ENCODE measurements around the gene BRD3OS. TPM values are rescaled to one million over a fixed set of nuclear protein-coding genes. Genes with fewer than 3 reads are reported as not detected.

BRD3OS gene
- total RNA-seq, 1 experiment from 2014 or later: 13.3 TPM

- no peak for DNase-seq (ENCODE audit: unreplicated experiment)
- intact Hi-C loops (cut with micrococcal nuclease): no loop called here
- POLR2A ChIA-PET: interaction anchor here (1.8 kb wide), 1 partner anchor 19 kb away, joined by 4 read pairs; no protein-coding TSS in a partner anchor
- Mint-ChIP-seq H3K4me1 (ENCODE audit: insufficient read depth, unreplicated experiment) (no peaks in the 10 kb centered on the region), H3K27ac (ENCODE audit: low read depth, unreplicated experiment) (no peak overlapping the region), H3K9me3 (ENCODE audit: unreplicated experiment) (no peaks in the 10 kb centered on the region), H3K36me3 (ENCODE audit: insufficient read depth, unreplicated experiment) (peaks cover 66% of the 10 kb centered on the region), H3K27me3 (ENCODE audit: insufficient read depth, unreplicated experiment) (no peaks in the 10 kb centered on the region), H3K4me3 (ENCODE audit: unreplicated experiment) (no peak overlapping the region)
- no TSS peak for BruUV-seq (replicated peaks)
- TF ChIP-seq CTCF (IDR thresholded peaks at IDR 0.05; ENCODE audit: unreplicated experiment): no peak
- CTCF ChIA-PET: interaction anchor here (0.8 to 1.2 kb wide), 3 partner anchors 10 to 254 kb away, joined by 3 to 4 read pairs (median 3); no protein-coding TSS in a partner anchor
These were observed 10.8 kb downstream of the BRD3OS start for GRCh38 chr9:134036130-134036529.

- Mint-ChIP-seq H3K9me3 (ENCODE audit: unreplicated experiment) (no peaks in the 10 kb centered on the region), H3K4me3 (ENCODE audit: unreplicated experiment) (no peak overlapping the region), H3K4me1 (ENCODE audit: insufficient read depth, unreplicated experiment) (no peaks in the 10 kb centered on the region), H3K27ac (ENCODE audit: low read depth, unreplicated experiment) (no peak overlapping the region), H3K27me3 (ENCODE audit: insufficient read depth, unreplicated experiment) (no peaks in the 10 kb centered on the region), H3K36me3 (ENCODE audit: insufficient read depth, unreplicated experiment) (peaks cover 70% of the 10 kb centered on the region)
- no TSS peak for BruUV-seq (replicated peaks)
- TF ChIP-seq CTCF (IDR thresholded peaks at IDR 0.05; ENCODE audit: unreplicated experiment): no peak
- ChIA-PET CTCF (interaction anchor here (0.6 kb wide), 1 partner anchor 121 kb away, joined by 3 read pairs; no protein-coding TSS in a partner anchor), POLR2A (no interaction called here)
- no peak for DNase-seq (ENCODE audit: unreplicated experiment)
- intact Hi-C loops (cut with micrococcal nuclease): no loop called here
These were observed 12.4 kb downstream of the BRD3OS start for GRCh38 chr9:134037641-134038040.

GRCh38 chr9:134039386-134040175 lies 14.3 kb downstream of the BRD3OS start:
- no TSS peak for BruUV-seq (replicated peaks)
- H3K36me3 Mint-ChIP-seq (ENCODE audit: insufficient read depth, unreplicated experiment): peaks cover 70% of the 10 kb centered on the region
- no peak for TF ChIP-seq CTCF (IDR thresholded peaks at IDR 0.05; ENCODE audit: unreplicated experiment)
- no peaks in the 10 kb centered on the region for H3K9me3 Mint-ChIP-seq (ENCODE audit: unreplicated experiment)
- H3K27ac Mint-ChIP-seq (ENCODE audit: low read depth, unreplicated experiment): peak overlapping the region; percentile 33
- ChIA-PET CTCF (no interaction called here), POLR2A (interaction anchor here (0.7 to 2.0 kb wide), 3 partner anchors 11 to 59 kb away, joined by 3 to 9 read pairs (median 4); no protein-coding TSS in a partner anchor)
- no peaks in the 10 kb centered on the region for H3K27me3 Mint-ChIP-seq (ENCODE audit: insufficient read depth, unreplicated experiment)
- no peak overlapping the region for H3K4me3 Mint-ChIP-seq (ENCODE audit: unreplicated experiment)
- H3K4me1 Mint-ChIP-seq (ENCODE audit: insufficient read depth, unreplicated experiment): no peaks in the 10 kb centered on the region
- intact Hi-C loops (cut with micrococcal nuclease): no loop called here
- no peak for DNase-seq (ENCODE audit: unreplicated experiment)

- POLR2A ChIA-PET: interaction anchor here (1.2 to 2.7 kb wide), 3 partner anchors 11 to 19 kb away, joined by 4 to 10 read pairs (median 9); no protein-coding TSS in a partner anchor
- CTCF ChIA-PET: no interaction called here
- Mint-ChIP-seq H3K27ac (ENCODE audit: low read depth, unreplicated experiment) (no peak overlapping the region), H3K36me3 (ENCODE audit: insufficient read depth, unreplicated experiment) (peaks cover 70% of the 10 kb centered on the region), H3K4me1 (ENCODE audit: insufficient read depth, unreplicated experiment) (no peaks in the 10 kb centered on the region), H3K4me3 (ENCODE audit: unreplicated experiment) (no peak overlapping the region), H3K27me3 (ENCODE audit: insufficient read depth, unreplicated experiment) (no peaks in the 10 kb centered on the region), H3K9me3 (ENCODE audit: unreplicated experiment) (no peaks in the 10 kb centered on the region)
- no peak for TF ChIP-seq CTCF (IDR thresholded peaks at IDR 0.05; ENCODE audit: unreplicated experiment)
- no peak for DNase-seq (ENCODE audit: unreplicated experiment)
- intact Hi-C loops (cut with micrococcal nuclease): no loop called here
- no TSS peak for BruUV-seq (replicated peaks)
These were observed 14.9 kb downstream of the BRD3OS start for GRCh38 chr9:134040176-134040565.

All from MCF 10A (cell line).